SK-N-SH treated with all-trans-retinoic acid at 6 μM for 48 hours (cell line): ENCODE measurements around the gene HS3ST4.

Source experiments
- ATAC-seq: fragments of 200-7000 bp; cut with Tn5 transposase; 3 replicates; pipeline ENCODE4 v1.9.1; 2020; ENCODE audit warnings: mild to moderate bottlenecking, moderate library complexity
- ARNTL ChIP-seq: fragments of 450-650 bp; formaldehyde crosslinking; IDR thresholded peaks from 2 replicates; pipeline ENCODE4 v1.5.0; 2020; ENCODE audit warnings: low read depth, mild to moderate bottlenecking, moderate library complexity, borderline replicate concordance
- BACH2 ChIP-seq: fragments of 250-450 bp; sonication (Bioruptor Pico); IDR thresholded peaks from 2 replicates; pipeline ENCODE4 v1.9.0; 2021; ENCODE audit warnings: mild to moderate bottlenecking, borderline replicate concordance
- CSDC2 ChIP-seq: fragments of 250-450 bp; sonication (Bioruptor Pico); IDR thresholded peaks from 2 replicates; pipeline ENCODE4 v1.5.0; 2020; ENCODE audit warnings: mild to moderate bottlenecking, moderate library complexity
- ESRRG ChIP-seq: fragments of 250-450 bp; sonication (Bioruptor Pico); IDR thresholded peaks from 2 replicates; pipeline ENCODE4 v1.6.1; 2021; ENCODE audit warnings: mild to moderate bottlenecking
- GLIS3 ChIP-seq: fragments of 250-450 bp; sonication (Bioruptor Pico); IDR thresholded peaks from 2 replicates; pipeline ENCODE4 v1.5.0; 2020; ENCODE audit warnings: mild to moderate bottlenecking, moderate library complexity
- ISL1 ChIP-seq: fragments of 250-450 bp; sonication (Bioruptor Pico); IDR thresholded peaks from 2 replicates; pipeline ENCODE4 v2.1.2; 2022; ENCODE audit warnings: mild to moderate bottlenecking, moderate library complexity
- OSR1 ChIP-seq: fragments of 250-450 bp; sonication (Bioruptor Pico); IDR thresholded peaks from 2 replicates; pipeline ENCODE4 v1.8.0; 2022; ENCODE audit warnings: moderate library complexity, mild to moderate bottlenecking, inconsistent platforms
- RARB ChIP-seq: fragments of 250-450 bp; sonication (Bioruptor Pico); IDR thresholded peaks from 2 replicates; pipeline ENCODE4 v1.8.0; 2021; ENCODE audit warnings: mild to moderate bottlenecking, moderate library complexity
- SNAI2 ChIP-seq: fragments of 250-450 bp; sonication (Bioruptor Pico); IDR thresholded peaks from 2 replicates; pipeline ENCODE4 v1.5.0; 2020; ENCODE audit warnings: mild to moderate bottlenecking, moderate library complexity
- TCF4 ChIP-seq: fragments of 250-450 bp; sonication (Bioruptor Pico); IDR thresholded peaks from 2 replicates; pipeline ENCODE4 v1.8.0; 2021; ENCODE audit warnings: mild to moderate bottlenecking, moderate library complexity, borderline replicate concordance
- TOX ChIP-seq: fragments of 250-450 bp; sonication (Bioruptor Pico); IDR thresholded peaks from 2 replicates; pipeline ENCODE4 v1.8.0; 2021; ENCODE audit warnings: mild to moderate bottlenecking, moderate library complexity, borderline replicate concordance
- ZC3H10 ChIP-seq: fragments of 250-450 bp; sonication (Bioruptor Pico); IDR thresholded peaks from 2 replicates; pipeline ENCODE4 v1.5.1; 2021; ENCODE audit warnings: mild to moderate bottlenecking, moderate library complexity
- ZFP3 ChIP-seq: fragments of 250-450 bp; sonication (Bioruptor Pico); IDR thresholded peaks from 2 replicates; pipeline ENCODE4 v1.5.0; 2020; ENCODE audit warnings: mild to moderate bottlenecking, moderate library complexity
- ZFP30 ChIP-seq: fragments of 450-650 bp; formaldehyde crosslinking; IDR thresholded peaks from 2 replicates; pipeline ENCODE4 v1.5.0; 2022; ENCODE audit warnings: mild to moderate bottlenecking, moderate library complexity
- ZNF565 ChIP-seq: fragments of 450-650 bp; formaldehyde crosslinking; conservative IDR thresholded peaks from 2 replicates; pipeline ENCODE4 v1.5.0; 2020; ENCODE audit warnings: low read depth, mild to moderate bottlenecking, moderate library complexity
- TF ChIP-seq, protein P1 (sequence below): fragments of 250-450 bp; sonication (Bioruptor Pico); IDR thresholded peaks from 2 replicates; pipeline ENCODE4 v1.5.1; 2021; ENCODE audit warnings: mild to moderate bottlenecking, moderate library complexity
- TF ChIP-seq, protein P2 (sequence below): fragments of 250-450 bp; sonication (Bioruptor Pico); IDR thresholded peaks from 2 replicates; pipeline ENCODE4 v1.8.0; 2021; ENCODE audit warnings: low read depth, mild to moderate bottlenecking, moderate library complexity, borderline replicate concordance
- TF ChIP-seq, protein P3 (sequence below): fragments of 250-450 bp; sonication (Bioruptor Pico); IDR thresholded peaks from 2 replicates; pipeline ENCODE4 v1.8.0; 2020; ENCODE audit warnings: mild to moderate bottlenecking, moderate library complexity, borderline replicate concordance
- TF ChIP-seq, protein P4 (sequence below): fragments of 250-450 bp; sonication (Bioruptor Pico); IDR thresholded peaks from 2 replicates; pipeline ENCODE4 v1.5.1; 2020; ENCODE audit warnings: low read depth, mild to moderate bottlenecking, moderate library complexity
- TF ChIP-seq, protein P5 (sequence below): fragments of 250-450 bp; sonication (Bioruptor Pico); IDR thresholded peaks from 2 replicates; pipeline ENCODE4 v1.5.0; 2020; ENCODE audit warnings: mild to moderate bottlenecking, moderate library complexity

The HS3ST4 gene

DNA sequence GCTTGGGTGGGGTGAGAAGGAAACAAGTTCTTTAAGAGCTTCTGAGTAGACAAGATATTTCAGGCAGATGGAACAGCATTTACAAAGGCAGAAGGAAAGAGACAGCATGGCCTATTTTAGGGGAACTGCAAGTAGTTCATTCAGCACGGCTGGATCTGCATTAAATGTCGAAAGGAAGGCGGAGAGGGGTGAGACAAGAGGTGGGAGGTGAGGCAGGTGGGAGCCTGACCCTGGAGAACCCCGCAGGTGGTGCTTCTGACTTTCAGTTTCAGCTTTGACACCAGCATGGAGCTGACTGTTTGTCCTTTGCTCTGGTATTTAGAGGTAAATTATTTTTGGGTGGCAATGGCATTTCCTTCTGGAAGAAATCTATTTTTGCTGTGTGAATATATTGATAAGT is 194.8 kb downstream of the HS3ST4 start (continued):
- TF ChIP-seq, protein P1, sequence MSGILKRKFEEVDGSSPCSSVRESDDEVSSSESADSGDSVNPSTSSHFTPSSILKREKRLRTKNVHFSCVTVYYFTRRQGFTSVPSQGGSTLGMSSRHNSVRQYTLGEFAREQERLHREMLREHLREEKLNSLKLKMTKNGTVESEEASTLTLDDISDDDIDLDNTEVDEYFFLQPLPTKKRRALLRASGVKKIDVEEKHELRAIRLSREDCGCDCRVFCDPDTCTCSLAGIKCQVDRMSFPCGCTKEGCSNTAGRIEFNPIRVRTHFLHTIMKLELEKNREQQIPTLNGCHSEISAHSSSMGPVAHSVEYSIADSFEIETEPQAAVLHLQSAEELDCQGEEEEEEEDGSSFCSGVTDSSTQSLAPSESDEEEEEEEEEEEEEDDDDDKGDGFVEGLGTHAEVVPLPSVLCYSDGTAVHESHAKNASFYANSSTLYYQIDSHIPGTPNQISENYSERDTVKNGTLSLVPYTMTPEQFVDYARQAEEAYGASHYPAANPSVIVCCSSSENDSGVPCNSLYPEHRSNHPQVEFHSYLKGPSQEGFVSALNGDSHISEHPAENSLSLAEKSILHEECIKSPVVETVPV (CRISPR knock-in tag): no peak
- TF ChIP-seq TCF4 (CRISPR knock-in tag) (no peak), ARNTL (CRISPR knock-in tag) (no peak), RARB (CRISPR knock-in tag) (no peak)
- TF ChIP-seq, protein P2, sequence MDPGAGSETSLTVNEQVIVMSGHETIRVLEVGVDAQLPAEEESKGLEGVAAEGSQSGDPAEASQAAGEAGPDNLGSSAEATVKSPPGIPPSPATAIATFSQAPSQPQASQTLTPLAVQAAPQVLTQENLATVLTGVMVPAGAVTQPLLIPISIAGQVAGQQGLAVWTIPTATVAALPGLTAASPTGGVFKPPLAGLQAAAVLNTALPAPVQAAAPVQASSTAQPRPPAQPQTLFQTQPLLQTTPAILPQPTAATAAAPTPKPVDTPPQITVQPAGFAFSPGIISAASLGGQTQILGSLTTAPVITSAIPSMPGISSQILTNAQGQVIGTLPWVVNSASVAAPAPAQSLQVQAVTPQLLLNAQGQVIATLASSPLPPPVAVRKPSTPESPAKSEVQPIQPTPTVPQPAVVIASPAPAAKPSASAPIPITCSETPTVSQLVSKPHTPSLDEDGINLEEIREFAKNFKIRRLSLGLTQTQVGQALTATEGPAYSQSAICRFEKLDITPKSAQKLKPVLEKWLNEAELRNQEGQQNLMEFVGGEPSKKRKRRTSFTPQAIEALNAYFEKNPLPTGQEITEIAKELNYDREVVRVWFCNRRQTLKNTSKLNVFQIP: no peak

DNA sequence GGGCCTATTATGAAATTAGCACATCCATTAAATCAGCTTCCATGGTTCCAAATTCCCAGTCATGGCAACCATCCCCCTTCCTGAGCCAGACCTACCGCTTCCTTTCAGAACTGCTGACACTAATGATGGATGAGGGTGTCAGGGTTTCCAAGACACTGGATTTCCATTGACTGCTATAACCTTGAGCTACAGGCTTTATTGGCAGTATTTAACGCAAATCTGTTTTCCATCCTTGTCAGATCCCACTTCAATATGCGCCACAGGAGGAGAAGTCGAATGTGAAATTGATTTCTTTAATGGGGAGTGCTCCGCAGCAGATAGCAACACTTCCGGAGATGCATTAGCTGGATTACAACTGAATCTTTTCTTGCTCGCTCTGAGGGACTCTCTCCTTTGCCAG is 197.1 kb downstream of the HS3ST4 start:
- no peak for TF ChIP-seq ISL1 (CRISPR knock-in tag)
- no peak for TF ChIP-seq ARNTL (CRISPR knock-in tag)
- TF ChIP-seq, protein P3, sequence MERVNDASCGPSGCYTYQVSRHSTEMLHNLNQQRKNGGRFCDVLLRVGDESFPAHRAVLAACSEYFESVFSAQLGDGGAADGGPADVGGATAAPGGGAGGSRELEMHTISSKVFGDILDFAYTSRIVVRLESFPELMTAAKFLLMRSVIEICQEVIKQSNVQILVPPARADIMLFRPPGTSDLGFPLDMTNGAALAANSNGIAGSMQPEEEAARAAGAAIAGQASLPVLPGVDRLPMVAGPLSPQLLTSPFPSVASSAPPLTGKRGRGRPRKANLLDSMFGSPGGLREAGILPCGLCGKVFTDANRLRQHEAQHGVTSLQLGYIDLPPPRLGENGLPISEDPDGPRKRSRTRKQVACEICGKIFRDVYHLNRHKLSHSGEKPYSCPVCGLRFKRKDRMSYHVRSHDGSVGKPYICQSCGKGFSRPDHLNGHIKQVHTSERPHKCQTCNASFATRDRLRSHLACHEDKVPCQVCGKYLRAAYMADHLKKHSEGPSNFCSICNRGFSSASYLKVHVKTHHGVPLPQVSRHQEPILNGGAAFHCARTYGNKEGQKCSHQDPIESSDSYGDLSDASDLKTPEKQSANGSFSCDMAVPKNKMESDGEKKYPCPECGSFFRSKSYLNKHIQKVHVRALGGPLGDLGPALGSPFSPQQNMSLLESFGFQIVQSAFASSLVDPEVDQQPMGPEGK: no peak
- no peak for TF ChIP-seq BACH2
- TF ChIP-seq RARB (CRISPR knock-in tag): no peak
- TF ChIP-seq ZC3H10: no peak
- TF ChIP-seq ESRRG (CRISPR knock-in tag): no peak
- TF ChIP-seq, protein P2: no peak
- TF ChIP-seq ZNF565 (CRISPR knock-in tag): no peak

DNA sequence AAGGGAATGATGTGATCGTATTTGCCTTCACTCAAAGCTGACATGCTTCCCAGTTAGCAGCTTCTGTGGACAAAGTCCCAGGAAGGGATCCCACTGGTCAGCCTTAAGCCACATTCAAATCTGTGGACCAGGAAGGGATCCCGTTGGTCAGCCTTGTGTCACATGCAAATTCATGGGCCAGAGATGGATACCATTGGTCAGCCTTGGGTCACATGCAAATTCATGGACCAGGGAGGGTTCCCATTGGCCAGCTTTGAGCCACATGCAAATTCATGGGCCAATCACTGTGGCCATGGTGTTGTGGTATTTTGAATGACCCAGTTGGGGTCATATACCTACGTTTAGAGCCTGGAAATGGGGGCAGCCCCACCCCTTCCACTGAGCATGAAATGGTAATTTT is 201.6 kb downstream of the HS3ST4 start:
- no peak for ATAC-seq
- no peak for TF ChIP-seq ZFP30
- TF ChIP-seq, protein P2: no peak
- TF ChIP-seq CSDC2: no peak
- no peak for TF ChIP-seq SNAI2
- no peak for TF ChIP-seq ARNTL (CRISPR knock-in tag)
- TF ChIP-seq ISL1 (CRISPR knock-in tag): no peak
- TF ChIP-seq GLIS3 (CRISPR knock-in tag): no peak
- TF ChIP-seq, protein P4, sequence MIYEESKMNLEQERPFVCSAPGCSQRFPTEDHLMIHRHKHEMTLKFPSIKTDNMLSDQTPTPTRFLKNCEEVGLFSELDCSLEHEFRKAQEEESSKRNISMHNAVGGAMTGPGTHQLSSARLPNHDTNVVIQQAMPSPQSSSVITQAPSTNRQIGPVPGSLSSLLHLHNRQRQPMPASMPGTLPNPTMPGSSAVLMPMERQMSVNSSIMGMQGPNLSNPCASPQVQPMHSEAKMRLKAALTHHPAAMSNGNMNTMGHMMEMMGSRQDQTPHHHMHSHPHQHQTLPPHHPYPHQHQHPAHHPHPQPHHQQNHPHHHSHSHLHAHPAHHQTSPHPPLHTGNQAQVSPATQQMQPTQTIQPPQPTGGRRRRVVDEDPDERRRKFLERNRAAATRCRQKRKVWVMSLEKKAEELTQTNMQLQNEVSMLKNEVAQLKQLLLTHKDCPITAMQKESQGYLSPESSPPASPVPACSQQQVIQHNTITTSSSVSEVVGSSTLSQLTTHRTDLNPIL: no peak
- TF ChIP-seq, protein P3: no peak
- no peak for TF ChIP-seq TCF4 (CRISPR knock-in tag)
- no peak for TF ChIP-seq ZFP3 (CRISPR knock-in tag)
- TF ChIP-seq RARB (CRISPR knock-in tag): no peak
- no peak for TF ChIP-seq ZNF565 (CRISPR knock-in tag)
- TF ChIP-seq OSR1 (CRISPR knock-in tag): no peak
- TF ChIP-seq, protein P5, sequence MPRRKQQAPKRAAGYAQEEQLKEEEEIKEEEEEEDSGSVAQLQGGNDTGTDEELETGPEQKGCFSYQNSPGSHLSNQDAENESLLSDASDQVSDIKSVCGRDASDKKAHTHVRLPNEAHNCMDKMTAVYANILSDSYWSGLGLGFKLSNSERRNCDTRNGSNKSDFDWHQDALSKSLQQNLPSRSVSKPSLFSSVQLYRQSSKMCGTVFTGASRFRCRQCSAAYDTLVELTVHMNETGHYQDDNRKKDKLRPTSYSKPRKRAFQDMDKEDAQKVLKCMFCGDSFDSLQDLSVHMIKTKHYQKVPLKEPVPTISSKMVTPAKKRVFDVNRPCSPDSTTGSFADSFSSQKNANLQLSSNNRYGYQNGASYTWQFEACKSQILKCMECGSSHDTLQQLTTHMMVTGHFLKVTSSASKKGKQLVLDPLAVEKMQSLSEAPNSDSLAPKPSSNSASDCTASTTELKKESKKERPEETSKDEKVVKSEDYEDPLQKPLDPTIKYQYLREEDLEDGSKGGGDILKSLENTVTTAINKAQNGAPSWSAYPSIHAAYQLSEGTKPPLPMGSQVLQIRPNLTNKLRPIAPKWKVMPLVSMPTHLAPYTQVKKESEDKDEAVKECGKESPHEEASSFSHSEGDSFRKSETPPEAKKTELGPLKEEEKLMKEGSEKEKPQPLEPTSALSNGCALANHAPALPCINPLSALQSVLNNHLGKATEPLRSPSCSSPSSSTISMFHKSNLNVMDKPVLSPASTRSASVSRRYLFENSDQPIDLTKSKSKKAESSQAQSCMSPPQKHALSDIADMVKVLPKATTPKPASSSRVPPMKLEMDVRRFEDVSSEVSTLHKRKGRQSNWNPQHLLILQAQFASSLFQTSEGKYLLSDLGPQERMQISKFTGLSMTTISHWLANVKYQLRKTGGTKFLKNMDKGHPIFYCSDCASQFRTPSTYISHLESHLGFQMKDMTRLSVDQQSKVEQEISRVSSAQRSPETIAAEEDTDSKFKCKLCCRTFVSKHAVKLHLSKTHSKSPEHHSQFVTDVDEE: no peak
- TF ChIP-seq ZC3H10: no peak
- no peak for TF ChIP-seq BACH2
- TF ChIP-seq TOX (CRISPR knock-in tag): no peak
- no peak for TF ChIP-seq ESRRG (CRISPR knock-in tag)

More for the DNA sequence above, 197.1 kb downstream of the HS3ST4 start:
- no peak for ATAC-seq
